SK-MEL-5 (cell line): Measurements from ENCODE around the gene APOA1. TPM values are rescaled to one million over a fixed set of nuclear protein-coding genes. Genes with fewer than 3 reads are reported as not detected.

Source experiments
- DNase-seq: peaks from one replicate; pipeline ENCODE4 v3.0.0-alpha.2; 2016; ENCODE audit warnings: low read depth, low spot score
- in situ Hi-C: cut with HindIII; loops from 2 replicates; pipeline ENCODE4 v1.10.0; 2016; ENCODE audit warnings: low sequenced_read_pairs, high pct_unique_total_duplicates, low pct_unique_long_range_greater_than_20kb
- total RNA-seq: library from RNA; depleted of rRNA; stranded (reverse); fragments of >200 nt; shearing (Covaris generic); gene quantifications from 2 replicates; pipeline ENCODE4 v1.2.3, GENCODE V29; 2014; rRNA removed

Gene APOA1
- total RNA-seq, 1 experiment from 2014 or later, result not detected

GRCh38 chr11:116786326-116786725 is 51.1 kb downstream of the APOA1 start:
- in situ Hi-C loops, result no loop called here
- DNase-seq, result no peak

Other genes starting within 250 kb of the APOA1 start
- gene BUD13, start 64.6 kb downstream of the APOA1 start, total RNA-seq, result 11.7 and 14.3 TPM in 2 replicates
- gene ZPR1, start 49.6 kb downstream of the APOA1 start, total RNA-seq, result 70.7 and 71.9 TPM in 2 replicates
- gene APOA5, start 45.7 kb downstream of the APOA1 start, total RNA-seq, result not detected in 2 replicates
- gene APOA4, start 14.3 kb downstream of the APOA1 start, total RNA-seq, result not detected in 2 replicates
- not detected in 2 replicates for gene APOC3, start 7.7 kb downstream of the APOA1 start, total RNA-seq